ENCODE measurements around the gene CENPU.
"Not testable (repeated sequence)": the region's sequence is repeated elsewhere in the genome, so short reads cannot be mapped to it uniquely, and the experiment has no call there.

Gene CENPU

GRCh38 chr4:184660978-184661377 is 72.9 kb downstream of the CENPU start:
- no peak for DNase-seq

GRCh38 chr4:184657820-184658219 is 76.1 kb downstream of the CENPU start:
- DNase-seq = not testable (repeated sequence)

- DNase-seq = no peak
Measured at GRCh38 chr4:184657144-184657543, 76.8 kb downstream of the CENPU start.

GRCh38 chr4:184655889-184656869 is 77.7 kb downstream of the CENPU start:
- no peak for DNase-seq

- DNase-seq = no peak
Measured at GRCh38 chr4:184653650-184654049, 80.2 kb downstream of the CENPU start.

- DNase-seq = not testable (repeated sequence)
Measured at GRCh38 chr4:184652681-184653080, 81.2 kb downstream of the CENPU start.

- DNase-seq = no peak
Measured at GRCh38 chr4:184651899-184652298, 82.0 kb downstream of the CENPU start.

- no peak for DNase-seq
Measured at GRCh38 chr4:184649971-184650855, 83.7 kb downstream of the CENPU start.

- DNase-seq = peak; percentile 91
Measured at GRCh38 chr4:184649026-184649970, 84.6 kb downstream of the CENPU start, which contains the start of the genes CASP3 and PRIMPOL. Gene CASP3 (minus strand): TSS chr4:184649447. CDS start chr4:184638453, 10,994 bp downstream. Gene PRIMPOL (plus strand): TSS chr4:184649738. CDS start chr4:184657141, 7,403 bp downstream.

- peak; percentile 28 for DNase-seq
Measured at GRCh38 chr4:184648313-184649025, 85.4 kb downstream of the CENPU start.

- no peak for DNase-seq
Measured at GRCh38 chr4:184648054-184648312, 85.9 kb downstream of the CENPU start.

- no peak for DNase-seq
Measured at GRCh38 chr4:184647266-184648053, 86.4 kb downstream of the CENPU start.

GRCh38 chr4:184645904-184646610 is 87.8 kb downstream of the CENPU start:
- DNase-seq = no peak

- DNase-seq = no peak
Measured at GRCh38 chr4:184644553-184645307, 89.2 kb downstream of the CENPU start.
